HG03108 (cell line): ENCODE results near the gene TCP1.
"Not testable (repeated sequence)": the region's sequence is repeated elsewhere in the genome, so short reads cannot be mapped to it uniquely, and the experiment has no call there.

Experiments
- ATAC-seq: cut with Tn5 transposase; IDR thresholded peaks from one replicate; pipeline ENCODE4 v1.9.1; 2021; ENCODE audit warnings: moderate library complexity; ENCODE audit not compliant: unreplicated experiment

The TCP1 gene

GRCh38 chr6:159817951-159818739 is 28.7 kb upstream of the TCP1 start:
- ATAC-seq = no peak

- ATAC-seq = not testable (repeated sequence)
Measured at GRCh38 chr6:159816775-159817174, 27.4 kb upstream of the TCP1 start.

GRCh38 chr6:159815410-159815809 is 26.0 kb upstream of the TCP1 start:
- ATAC-seq = no peak

- no peak for ATAC-seq
Measured at GRCh38 chr6:159813781-159814180, 24.4 kb upstream of the TCP1 start.

GRCh38 chr6:159809149-159809548 is 19.7 kb upstream of the TCP1 start:
- ATAC-seq = peak; percentile 87

- no peak for ATAC-seq
Measured at GRCh38 chr6:159808647-159809046, 19.2 kb upstream of the TCP1 start.

- ATAC-seq = no peak
Measured at GRCh38 chr6:159807150-159807858, 17.9 kb upstream of the TCP1 start.

- ATAC-seq = no peak
Measured at GRCh38 chr6:159806021-159806458, 16.6 kb upstream of the TCP1 start.

GRCh38 chr6:159805440-159806020 is 16.1 kb upstream of the TCP1 start:
- no peak for ATAC-seq

- no peak for ATAC-seq
Measured at GRCh38 chr6:159804504-159804903, 15.1 kb upstream of the TCP1 start.

- no peak for ATAC-seq
Measured at GRCh38 chr6:159801935-159802334, 12.5 kb upstream of the TCP1 start.

GRCh38 chr6:159800141-159800865 is 10.9 kb upstream of the TCP1 start, which contains the start of gene PNLDC1:
PNLDC1 (plus strand) TSS chr6:159800276; CDS start chr6:159800308, 32 bp downstream.
- ATAC-seq = no peak

- no peak for ATAC-seq
Measured at GRCh38 chr6:159797554-159797953, 8.2 kb upstream of the TCP1 start.

- not testable (repeated sequence) for ATAC-seq
Measured at GRCh38 chr6:159794976-159795375, 5.6 kb upstream of the TCP1 start.

- ATAC-seq = no peak
Measured at GRCh38 chr6:159790956-159791598, 1.7 kb upstream of the TCP1 start.

- peak; percentile 81 for ATAC-seq
Measured at GRCh38 chr6:159790149-159790955, 950 bp upstream of the TCP1 start, which contains the start of gene MRPL18. MRPL18 (plus strand) TSS chr6:159790467; CDS start chr6:159790588, 121 bp downstream.

GRCh38 chr6:159788753-159789376 is 537 bp downstream of the TCP1 start:
- ATAC-seq = peak; percentile 0

GRCh38 chr6:159788276-159788675 is 1.1 kb downstream of the TCP1 start:
- no peak for ATAC-seq

GRCh38 chr6:159778542-159779103 is 10.8 kb downstream of the TCP1 start:
- no peak for ATAC-seq
